ENCODE results near the gene LRCH1.
A peak's percentile ranks its signal among the peaks of the same experiment; 100 is the strongest.
"Not testable (repeated sequence)": the region's sequence is repeated elsewhere in the genome, so short reads cannot be mapped to it uniquely, and the experiment has no call there.

The LRCH1 gene

GRCh38 chr13:46749951-46750350 is 197.0 kb downstream of the LRCH1 start:
- no peak overlapping the region for H3K4me3 ChIP-seq (ENCODE audit: low read depth, low read length)
- no peak for TF ChIP-seq CTCF (conservative IDR thresholded peaks at IDR 0.05; ENCODE audit: low read depth, low read length)
- DNase-seq (ENCODE audit: low read depth): peak; percentile 36

GRCh38 chr13:46751811-46752635 is 199.1 kb downstream of the LRCH1 start:
- peak; percentile 21 for TF ChIP-seq CTCF (conservative IDR thresholded peaks at IDR 0.05; ENCODE audit: low read depth, low read length)
- no peak overlapping the region for H3K4me3 ChIP-seq (ENCODE audit: low read depth, low read length)
- peak; percentile 18 for DNase-seq (ENCODE audit: low read depth)

- TF ChIP-seq CTCF (conservative IDR thresholded peaks at IDR 0.05; ENCODE audit: low read depth, low read length): no peak
- no peak overlapping the region for H3K4me3 ChIP-seq (ENCODE audit: low read depth, low read length)
- DNase-seq (ENCODE audit: low read depth): no peak
These were observed 200.2 kb downstream of the LRCH1 start for GRCh38 chr13:46753137-46753536.

- no peak for DNase-seq (ENCODE audit: low read depth)
- no peak overlapping the region for H3K4me3 ChIP-seq (ENCODE audit: low read depth, low read length)
- no peak for TF ChIP-seq CTCF (conservative IDR thresholded peaks at IDR 0.05; ENCODE audit: low read depth, low read length)
These were observed 200.9 kb downstream of the LRCH1 start for GRCh38 chr13:46753917-46754316.

GRCh38 chr13:46754812-46755211 is 201.8 kb downstream of the LRCH1 start:
- no peak for DNase-seq (ENCODE audit: low read depth)
- H3K4me3 ChIP-seq (ENCODE audit: low read depth, low read length): no peak overlapping the region
- TF ChIP-seq CTCF (conservative IDR thresholded peaks at IDR 0.05; ENCODE audit: low read depth, low read length): no peak

GRCh38 chr13:46755508-46755907 is 202.5 kb downstream of the LRCH1 start:
- not testable (repeated sequence) for DNase-seq (ENCODE audit: low read depth); H3K4me3 ChIP-seq (ENCODE audit: low read depth, low read length)

- TF ChIP-seq CTCF (conservative IDR thresholded peaks at IDR 0.05; ENCODE audit: low read depth, low read length): no peak
- DNase-seq (ENCODE audit: low read depth): peak; percentile 84
- H3K4me3 ChIP-seq (ENCODE audit: low read depth, low read length): no peak overlapping the region
These were observed 204.0 kb downstream of the LRCH1 start for GRCh38 chr13:46756977-46757376.

Data from choroid plexus epithelial cell (primary cell).